HUES6 (cell line): ENCODE results near the gene TNIP1.

ENCODE experiments used
- H3K27ac ChIP-seq: 2 replicates; pipeline ENCODE4 v1.7.0; 2013; ENCODE audit warnings: low read depth, mild to moderate bottlenecking, low read length, inconsistent platforms
- H3K27me3 ChIP-seq: 2 replicates; pipeline ENCODE4 v1.6.1; 2013; ENCODE audit warnings: low read length; ENCODE audit not compliant: control insufficient read depth, insufficient read depth
- H3K36me3 ChIP-seq: 2 replicates; pipeline ENCODE4 v1.6.1; 2013; ENCODE audit warnings: low read length; ENCODE audit not compliant: control insufficient read depth, insufficient read depth
- H3K4me1 ChIP-seq: 2 replicates; pipeline ENCODE4 v1.6.1; 2013; ENCODE audit warnings: low read length; ENCODE audit not compliant: control insufficient read depth, insufficient read depth
- H3K4me3 ChIP-seq: 2 replicates; pipeline ENCODE4 v1.5.1; 2013; ENCODE audit warnings: low read depth, low read length
- H3K9ac ChIP-seq: one replicate; pipeline ENCODE4 v1.6.1; 2013; ENCODE audit warnings: mild to moderate bottlenecking, low read length
- H3K9me3 ChIP-seq: 2 replicates; pipeline ENCODE4 v1.6.1; 2013; ENCODE audit warnings: low read depth, low read length; ENCODE audit not compliant: control insufficient read depth, insufficient read depth

Gene TNIP1

GRCh38 chr5:151118913-151119575, 38.2 kb upstream of the TNIP1 start:
- Histone ChIP-seq H3K36me3 (peaks cover 74% of the 10 kb centered on the region), H3K9ac (no peak overlapping the region), H3K27me3 (no peaks in the 10 kb centered on the region)

GRCh38 chr5:151115272-151115905, 34.6 kb upstream of the TNIP1 start:
- Histone ChIP-seq H3K9ac (no peak overlapping the region), H3K36me3 (peaks cover 55% of the 10 kb centered on the region), H3K4me1 (no peaks in the 10 kb centered on the region), H3K27ac (no peak overlapping the region), H3K9me3 (no peaks in the 10 kb centered on the region), H3K27me3 (no peaks in the 10 kb centered on the region), H3K4me3 (no peak overlapping the region)

More at GRCh38 chr5:151118913-151119575, 38.2 kb upstream of the TNIP1 start:
- Histone ChIP-seq H3K4me3 (no peak overlapping the region), H3K27ac (no peak overlapping the region), H3K9me3 (no peaks in the 10 kb centered on the region), H3K4me1 (no peaks in the 10 kb centered on the region)

GRCh38 chr5:151113651-151114050, 32.8 kb upstream of the TNIP1 start:
- Histone ChIP-seq H3K27ac (no peak overlapping the region), H3K9me3 (no peaks in the 10 kb centered on the region), H3K4me1 (no peaks in the 10 kb centered on the region), H3K9ac (no peak overlapping the region), H3K36me3 (peaks cover 58% of the 10 kb centered on the region), H3K27me3 (no peaks in the 10 kb centered on the region), H3K4me3 (no peak overlapping the region)

GRCh38 chr5:151110992-151111391, 30.2 kb upstream of the TNIP1 start:
- Histone ChIP-seq H3K9ac (no peak overlapping the region), H3K4me3 (no peak overlapping the region), H3K9me3 (no peaks in the 10 kb centered on the region), H3K36me3 (peaks cover 64% of the 10 kb centered on the region), H3K27ac (no peak overlapping the region), H3K4me1 (no peaks in the 10 kb centered on the region), H3K27me3 (no peaks in the 10 kb centered on the region)

GRCh38 chr5:151110122-151110681, 29.4 kb upstream of the TNIP1 start:
- Histone ChIP-seq H3K27ac (no peak overlapping the region), H3K36me3 (peaks cover 65% of the 10 kb centered on the region), H3K9me3 (no peaks in the 10 kb centered on the region), H3K27me3 (no peaks in the 10 kb centered on the region), H3K9ac (no peak overlapping the region), H3K4me3 (no peak overlapping the region), H3K4me1 (no peaks in the 10 kb centered on the region)

- no peaks in the 10 kb centered on the region for H3K9me3 ChIP-seq
- no peaks in the 10 kb centered on the region for H3K27me3 ChIP-seq
- no peaks in the 10 kb centered on the region for H3K4me1 ChIP-seq
- peaks cover 78% of the 10 kb centered on the region for H3K36me3 ChIP-seq
- H3K4me3 ChIP-seq, result no peak overlapping the region
- no peak overlapping the region for H3K27ac ChIP-seq
- H3K9ac ChIP-seq, result no peak overlapping the region
Observed at GRCh38 chr5:151108566-151108965, 27.7 kb upstream of the TNIP1 start.

GRCh38 chr5:151107738-151108520, 27.1 kb upstream of the TNIP1 start:
- no peak overlapping the region for H3K27ac ChIP-seq
- H3K27me3 ChIP-seq, result no peaks in the 10 kb centered on the region
- H3K4me3 ChIP-seq, result no peak overlapping the region
- no peaks in the 10 kb centered on the region for H3K9me3 ChIP-seq
- H3K4me1 ChIP-seq, result no peaks in the 10 kb centered on the region
- no peak overlapping the region for H3K9ac ChIP-seq
- H3K36me3 ChIP-seq, result peaks cover 80% of the 10 kb centered on the region

GRCh38 chr5:151107084-151107483, 26.2 kb upstream of the TNIP1 start:
- Histone ChIP-seq H3K9ac (no peak overlapping the region), H3K27me3 (no peaks in the 10 kb centered on the region), H3K27ac (no peak overlapping the region), H3K36me3 (peaks cover 75% of the 10 kb centered on the region), H3K4me3 (no peak overlapping the region), H3K9me3 (no peaks in the 10 kb centered on the region), H3K4me1 (no peaks in the 10 kb centered on the region)

- Histone ChIP-seq H3K9ac (no peak overlapping the region), H3K4me1 (no peaks in the 10 kb centered on the region), H3K4me3 (no peak overlapping the region), H3K27ac (no peak overlapping the region), H3K9me3 (no peaks in the 10 kb centered on the region), H3K36me3 (peaks cover 81% of the 10 kb centered on the region), H3K27me3 (no peaks in the 10 kb centered on the region)
Observed at GRCh38 chr5:151106509-151106908, 25.7 kb upstream of the TNIP1 start.

- Histone ChIP-seq H3K36me3 (peaks cover 77% of the 10 kb centered on the region), H3K9ac (no peak overlapping the region), H3K9me3 (no peaks in the 10 kb centered on the region), H3K27ac (no peak overlapping the region), H3K27me3 (no peaks in the 10 kb centered on the region), H3K4me3 (no peak overlapping the region), H3K4me1 (no peaks in the 10 kb centered on the region)
Observed at GRCh38 chr5:151106043-151106442, 25.2 kb upstream of the TNIP1 start.

- H3K9ac ChIP-seq, result no peak overlapping the region
- no peaks in the 10 kb centered on the region for H3K27me3 ChIP-seq
- peaks cover 72% of the 10 kb centered on the region for H3K36me3 ChIP-seq
- H3K4me1 ChIP-seq, result no peaks in the 10 kb centered on the region
- no peaks in the 10 kb centered on the region for H3K9me3 ChIP-seq
- H3K27ac ChIP-seq, result no peak overlapping the region
- no peak overlapping the region for H3K4me3 ChIP-seq
Observed at GRCh38 chr5:151105561-151105960, 24.7 kb upstream of the TNIP1 start.
